Gastroesophageal sphincter (tissue), 4 donors: Measurements from ENCODE around the gene SFI1. TPM values are rescaled to one million over a fixed set of nuclear protein-coding genes. Genes with fewer than 3 reads are reported as not detected.
A peak's percentile ranks its signal among the peaks of the same experiment; 100 is the strongest.

Experiments
- ATAC-seq: fragments of 150-250 bp; one replicate; pipeline ENCODE4 v1.9.1; 2016; ENCODE audit warnings: mild to moderate bottlenecking, moderate library complexity
- H3K27ac ChIP-seq, 4 donors: fragments of 200-600 bp; sonication (generic) in 3 of 4; 1 replicate in 3 of 4; 2 replicates in 1 of 4; pipeline ENCODE4 v1.5.1; 2016 to 2019
- H3K27me3 ChIP-seq: fragments of 200-600 bp; sonication (generic); one replicate; pipeline ENCODE4 v1.5.1; 2019
- H3K36me3 ChIP-seq, 2 donors: fragments of 200-600 bp; sonication (generic); one replicate each; pipeline ENCODE4 v1.5.1; 2019; ENCODE audit warnings: control low read depth in 1 of 2
- H3K4me1 ChIP-seq, 3 donors: fragments of 200-600 bp; sonication (generic); 1 replicate in 2 of 3; 2 replicates in 1 of 3; pipeline ENCODE4 v1.5.1; 2016 to 2019; ENCODE audit warnings: control low read depth in 2 of 3
- H3K4me3 ChIP-seq, 2 donors: fragments of 200-600 bp; sonication (generic); one replicate each; pipeline ENCODE4 v1.5.1; 2019; ENCODE audit warnings: mild to moderate bottlenecking in 1 of 2, moderate library complexity in 1 of 2
- H3K9me3 ChIP-seq, 3 donors: fragments of 200-600 bp; sonication (generic); one replicate each; pipeline ENCODE4 v1.5.1; 2017 to 2019; ENCODE audit warnings: control low read depth in 2 of 3
- EP300 ChIP-seq: sonication (generic); formaldehyde crosslinking; IDR thresholded peaks from one replicate; pipeline ENCODE4 v1.6.1; 2017; ENCODE audit warnings: antibody characterized with exemption, mild to moderate bottlenecking
- POLR2A ChIP-seq, 2 donors: fragments of 450-650 bp; IDR thresholded peaks; one replicate each; pipeline ENCODE4 v1.6.1; 2017; ENCODE audit warnings: antibody characterized with exemption in 2 of 2, mild to moderate bottlenecking in 2 of 2, moderate library complexity in 1 of 2
- POLR2AphosphoS5 ChIP-seq: sonication (generic); formaldehyde crosslinking; IDR thresholded peaks from one replicate; pipeline ENCODE4 v1.6.1; 2017; ENCODE audit warnings: antibody characterized with exemption
- WGBS, 2 donors: methylation state at CpG; one replicate each; pipeline ENCODE4 v1.1.5; 2018; ENCODE audit warnings: low coverage in 1 of 2; 5-methylcytosine and 5-hydroxymethylcytosine counted together
- total RNA-seq, 4 donors: library from RNA; depleted of rRNA; stranded (reverse); fragments of >200 nt; gene quantifications; one replicate each; pipeline ENCODE4 v1.1.0, GENCODE V29; 2016
- TF ChIP-seq, protein P1 (sequence below), 4 experiments: fragments of 200-600 bp in 2 of 4; fragments of 450-650 bp in 2 of 4; sonication (generic) in 1 of 4; IDR thresholded peaks; one replicate each; pipeline ENCODE4 v1.5.1; 2017 to 2019; ENCODE audit warnings: antibody characterized with exemption in 4 of 4, mild to moderate bottlenecking in 2 of 4, moderate library complexity in 2 of 4

The SFI1 gene
- total RNA-seq, 4 donors from 2014 or later, result 14.4 to 54.8 (median 20.0) TPM

DNA sequence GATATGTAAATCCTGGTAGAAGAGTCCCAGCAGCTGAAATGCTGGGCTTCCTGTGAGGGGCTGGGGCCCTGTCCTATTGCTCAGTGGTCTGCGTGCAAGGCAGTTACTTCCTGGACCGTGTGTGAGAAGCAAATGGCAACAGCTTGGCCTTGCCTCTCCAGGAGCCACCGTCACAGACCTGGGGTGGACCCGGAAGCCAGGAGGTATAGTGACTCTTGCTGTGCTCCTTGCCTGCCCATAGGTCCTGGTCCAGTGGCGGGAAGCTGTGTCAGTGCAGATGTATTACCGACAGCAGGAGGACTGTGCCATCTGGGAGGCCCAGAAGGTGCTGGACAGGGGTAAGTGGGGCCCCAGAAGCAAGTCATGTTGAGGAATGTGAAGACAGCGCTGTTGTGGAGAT, 111.4 kb downstream of the SFI1 start:
- Histone ChIP-seq H3K4me3 (no peak overlapping the region), H3K27ac (no peak overlapping the region), H3K4me1 (peaks cover 0 to 16% (median under 1%) of the 10 kb centered on the region in 3 donors), H3K9me3 (no peaks in the 10 kb centered on the region), H3K36me3 (peaks cover 0 to 55% of the 10 kb centered on the region in 2 donors), H3K27me3 (no peaks in the 10 kb centered on the region)
- no peak for ATAC-seq
- TF ChIP-seq POLR2A (IDR thresholded peaks at IDR 0.05), result no peak
- no peak for TF ChIP-seq POLR2AphosphoS5
- no peak for TF ChIP-seq EP300
- TF ChIP-seq, protein P1, sequence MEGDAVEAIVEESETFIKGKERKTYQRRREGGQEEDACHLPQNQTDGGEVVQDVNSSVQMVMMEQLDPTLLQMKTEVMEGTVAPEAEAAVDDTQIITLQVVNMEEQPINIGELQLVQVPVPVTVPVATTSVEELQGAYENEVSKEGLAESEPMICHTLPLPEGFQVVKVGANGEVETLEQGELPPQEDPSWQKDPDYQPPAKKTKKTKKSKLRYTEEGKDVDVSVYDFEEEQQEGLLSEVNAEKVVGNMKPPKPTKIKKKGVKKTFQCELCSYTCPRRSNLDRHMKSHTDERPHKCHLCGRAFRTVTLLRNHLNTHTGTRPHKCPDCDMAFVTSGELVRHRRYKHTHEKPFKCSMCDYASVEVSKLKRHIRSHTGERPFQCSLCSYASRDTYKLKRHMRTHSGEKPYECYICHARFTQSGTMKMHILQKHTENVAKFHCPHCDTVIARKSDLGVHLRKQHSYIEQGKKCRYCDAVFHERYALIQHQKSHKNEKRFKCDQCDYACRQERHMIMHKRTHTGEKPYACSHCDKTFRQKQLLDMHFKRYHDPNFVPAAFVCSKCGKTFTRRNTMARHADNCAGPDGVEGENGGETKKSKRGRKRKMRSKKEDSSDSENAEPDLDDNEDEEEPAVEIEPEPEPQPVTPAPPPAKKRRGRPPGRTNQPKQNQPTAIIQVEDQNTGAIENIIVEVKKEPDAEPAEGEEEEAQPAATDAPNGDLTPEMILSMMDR (IDR thresholded peaks at IDR 0.05), result no peak
- WGBS, 2 donors, result 65 to 90% methylated on average over 2 to 5 of the region's 7 CpGs

DNA sequence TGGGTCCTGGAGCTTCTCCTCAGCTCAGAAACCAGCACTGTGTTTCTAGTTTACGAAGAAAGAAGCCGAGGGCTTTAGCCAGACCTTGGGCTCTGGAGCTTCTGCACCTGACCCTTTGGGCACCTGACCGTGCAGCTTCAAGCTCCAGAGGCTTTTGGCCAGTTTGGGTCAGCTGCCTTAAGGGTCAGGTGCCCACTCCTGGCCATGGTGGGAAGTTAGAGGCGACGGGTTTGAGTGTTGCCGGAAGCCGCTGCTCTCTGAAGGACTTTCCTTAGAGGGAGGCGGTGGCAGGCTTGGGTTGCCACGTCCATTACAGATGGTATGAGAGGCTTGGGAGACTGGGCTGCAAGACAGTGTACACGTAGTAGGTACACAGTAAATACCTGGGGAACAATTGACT, 113.4 kb downstream of the SFI1 start:
- H3K9me3 ChIP-seq, result no peaks in the 10 kb centered on the region
- no peak overlapping the region for H3K4me3 ChIP-seq
- H3K36me3 ChIP-seq, result peaks cover 0 to 42% of the 10 kb centered on the region in 2 donors
- no peak for ATAC-seq
- no peak overlapping the region for H3K27ac ChIP-seq
- no peaks in the 10 kb centered on the region for H3K27me3 ChIP-seq
- peaks cover 0 to 11% (median 0%) of the 10 kb centered on the region in 3 donors for H3K4me1 ChIP-seq
- 100% methylated on average over 2 of the region's 10 CpGs; no CpG with 5 or more reads in 1 of the 2 donors for WGBS, 2 donors
- TF ChIP-seq, protein P1 (IDR thresholded peaks at IDR 0.05), result no peak
- no peak for TF ChIP-seq POLR2A (IDR thresholded peaks at IDR 0.05)
- TF ChIP-seq EP300, result no peak

GRCh38 chr22:31610611-31611010, 114.3 kb downstream of the SFI1 start:
- TF ChIP-seq EP300 (no peak), POLR2A (IDR thresholded peaks at IDR 0.05) (no peak)
- TF ChIP-seq, protein P1 (IDR thresholded peaks at IDR 0.05), result no peak
- no peaks in the 10 kb centered on the region for H3K27me3 ChIP-seq
- ATAC-seq, result no peak
- H3K9me3 ChIP-seq, result no peaks in the 10 kb centered on the region
- H3K36me3 ChIP-seq, result peaks cover 0 to 33% of the 10 kb centered on the region in 2 donors
- no peak overlapping the region for H3K27ac ChIP-seq
- 90% methylated on average over 2 of the region's 6 CpGs; no CpG with 5 or more reads in 1 of the 2 donors for WGBS, 2 donors
- H3K4me1 ChIP-seq, result peaks cover 0 to 11% (median 0%) of the 10 kb centered on the region in 3 donors
- no peak overlapping the region for H3K4me3 ChIP-seq

DNA sequence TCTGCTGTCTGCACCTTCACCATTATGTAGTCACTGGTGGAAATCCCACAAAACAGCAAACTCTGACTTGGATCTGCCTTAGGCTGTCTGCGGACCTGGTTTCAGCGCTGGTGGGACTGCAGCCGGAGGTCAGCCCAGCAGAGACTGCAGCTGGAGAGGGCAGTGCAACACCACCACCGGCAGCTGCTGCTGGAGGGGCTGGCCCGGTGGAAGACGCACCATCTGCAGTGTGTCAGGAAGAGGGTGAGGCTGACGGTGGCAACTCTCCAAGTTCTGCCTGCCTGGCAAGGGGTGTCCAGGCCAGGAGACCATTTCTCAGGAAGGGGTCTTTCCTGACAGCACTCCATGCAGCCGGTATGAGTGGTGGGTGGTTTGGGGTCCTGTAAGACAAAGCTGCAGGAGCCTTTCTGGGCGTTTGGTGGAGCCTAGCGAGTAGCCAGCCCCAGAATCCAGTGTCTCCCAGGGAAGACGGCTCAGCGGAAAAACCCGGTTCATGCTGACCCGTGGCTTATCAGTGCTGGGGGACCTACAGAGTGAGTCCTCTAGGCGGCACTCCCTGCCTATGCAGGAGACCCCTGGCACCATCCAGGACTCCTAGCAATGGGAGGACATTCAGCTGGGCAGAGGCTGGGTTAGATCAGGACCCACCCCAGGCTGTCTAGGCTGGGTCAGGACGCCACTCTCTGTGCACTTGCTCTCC, 114.9 kb downstream of the SFI1 start:
- Histone ChIP-seq H3K27me3 (no peaks in the 10 kb centered on the region), H3K9me3 (no peaks in the 10 kb centered on the region), H3K4me3 (no peak overlapping the region), H3K36me3 (peaks cover 0 to 32% of the 10 kb centered on the region in 2 donors), H3K4me1 (peaks cover 0 to 11% (median 0%) of the 10 kb centered on the region in 3 donors), H3K27ac (no peak overlapping the region)
- TF ChIP-seq POLR2AphosphoS5 (no peak), EP300 (no peak), POLR2A (IDR thresholded peaks at IDR 0.05) (no peak)
- TF ChIP-seq, protein P1 (IDR thresholded peaks at IDR 0.05), result no peak
- WGBS, 2 donors, result 39 to 83% methylated on average over 1 to 5 of the region's 16 CpGs
- peak; percentile 28 for ATAC-seq

DNA sequence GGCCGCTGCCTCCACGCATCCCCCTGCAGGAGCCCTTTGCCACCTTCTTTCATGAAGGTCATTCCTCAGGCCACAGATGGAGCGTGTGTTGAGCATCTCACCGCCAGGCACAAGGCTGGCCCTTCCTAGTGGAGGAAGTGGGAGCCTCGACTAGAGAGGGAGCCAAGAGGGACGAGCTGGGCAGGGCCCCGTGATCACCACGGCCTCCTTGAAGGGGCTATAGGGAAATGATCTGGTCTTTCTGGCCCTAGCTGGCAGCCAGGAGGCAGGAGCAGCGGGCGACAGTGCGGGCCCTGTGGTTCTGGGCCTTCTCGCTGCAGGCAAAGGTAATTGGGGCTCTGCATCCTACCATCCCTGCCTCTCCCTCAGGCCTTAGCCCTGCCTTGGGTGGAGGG, 116.6 kb downstream of the SFI1 start:
- H3K4me1 ChIP-seq, result peaks cover 0 to 11% (median 0%) of the 10 kb centered on the region in 3 donors
- peaks cover 0 to 40% of the 10 kb centered on the region in 2 donors for H3K36me3 ChIP-seq
- H3K9me3 ChIP-seq, result no peaks in the 10 kb centered on the region
- no peaks in the 10 kb centered on the region for H3K27me3 ChIP-seq
- no peak for ATAC-seq
- H3K27ac ChIP-seq, result no peak overlapping the region
- TF ChIP-seq EP300 (no peak), POLR2AphosphoS5 (no peak), POLR2A (IDR thresholded peaks at IDR 0.05) (no peak)
- TF ChIP-seq, protein P1 (IDR thresholded peaks at IDR 0.05), result no peak
- WGBS, 2 donors, result 93 to 100% methylated on average over 2 to 3 of the region's 12 CpGs
- H3K4me3 ChIP-seq, result no peak overlapping the region
